Measurements from ENCODE around the gene UBQLN3.

GRCh38 chr11:5488385-5488784 lies 21.4 kb downstream of the UBQLN3 start, which contains the start of gene OR52D1:
- TF ChIP-seq EZH2 (IDR thresholded peaks at IDR 0.05) (no peak), POLR2AphosphoS5 (IDR thresholded peaks at IDR 0.05; ENCODE audit: low read depth, low read length) (no peak), POLR2A (IDR thresholded peaks at IDR 0.05; ENCODE audit: borderline replicate concordance, extremely low read depth, insufficient read depth, insufficient read length) (no peak), TCF7L2 (IDR thresholded peaks at IDR 0.05; ENCODE audit: borderline replicate concordance, extremely low read depth, insufficient read depth, insufficient read length) (no peak), MAX (IDR thresholded peaks at IDR 0.05) (no peak), EGR1 (IDR thresholded peaks at IDR 0.05; ENCODE audit: low read depth) (no peak), ZFX (IDR thresholded peaks at IDR 0.05) (no peak), EZH2phosphoT487 (IDR thresholded peaks at IDR 0.05; ENCODE audit: borderline replicate concordance) (no peak), CEBPB (IDR thresholded peaks at IDR 0.05; ENCODE audit: low read depth) (no peak), SIN3A (IDR thresholded peaks at IDR 0.05; ENCODE audit: low read depth) (no peak), ELF1 (IDR thresholded peaks at IDR 0.05; ENCODE audit: borderline replicate concordance, low read depth) (no peak), ATF3 (IDR thresholded peaks at IDR 0.05) (no peak)
- TF ChIP-seq, protein P1, sequence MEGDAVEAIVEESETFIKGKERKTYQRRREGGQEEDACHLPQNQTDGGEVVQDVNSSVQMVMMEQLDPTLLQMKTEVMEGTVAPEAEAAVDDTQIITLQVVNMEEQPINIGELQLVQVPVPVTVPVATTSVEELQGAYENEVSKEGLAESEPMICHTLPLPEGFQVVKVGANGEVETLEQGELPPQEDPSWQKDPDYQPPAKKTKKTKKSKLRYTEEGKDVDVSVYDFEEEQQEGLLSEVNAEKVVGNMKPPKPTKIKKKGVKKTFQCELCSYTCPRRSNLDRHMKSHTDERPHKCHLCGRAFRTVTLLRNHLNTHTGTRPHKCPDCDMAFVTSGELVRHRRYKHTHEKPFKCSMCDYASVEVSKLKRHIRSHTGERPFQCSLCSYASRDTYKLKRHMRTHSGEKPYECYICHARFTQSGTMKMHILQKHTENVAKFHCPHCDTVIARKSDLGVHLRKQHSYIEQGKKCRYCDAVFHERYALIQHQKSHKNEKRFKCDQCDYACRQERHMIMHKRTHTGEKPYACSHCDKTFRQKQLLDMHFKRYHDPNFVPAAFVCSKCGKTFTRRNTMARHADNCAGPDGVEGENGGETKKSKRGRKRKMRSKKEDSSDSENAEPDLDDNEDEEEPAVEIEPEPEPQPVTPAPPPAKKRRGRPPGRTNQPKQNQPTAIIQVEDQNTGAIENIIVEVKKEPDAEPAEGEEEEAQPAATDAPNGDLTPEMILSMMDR (IDR thresholded peaks at IDR 0.05 in 2 of 3, conservative IDR thresholded peaks at IDR 0.05 in 1 of 3; ENCODE audit: borderline replicate concordance in 1 of 3, insufficient read depth in 1 of 3, low read depth in 2 of 3, low read length in 2 of 3): no peak

Data from HCT116 (cell line).